NCI-H1048 (cell line): Measurements from ENCODE around the gene RAPGEFL1.
A peak's percentile ranks its signal among the peaks of the same experiment; 100 is the strongest.
"Not testable (repeated sequence)": the region's sequence is repeated elsewhere in the genome, so short reads cannot be mapped to it uniquely, and the experiment has no call there.

Source experiments
- DNase-seq: peaks from one replicate; lab custom pipeline; 2025; lab: John Stamatoyannopoulos, UW

RAPGEFL1 gene

GRCh38 chr17:40209404-40210093, 32.3 kb downstream of the RAPGEFL1 start:
- no peak for DNase-seq

GRCh38 chr17:40213914-40214313, 36.6 kb downstream of the RAPGEFL1 start:
- DNase-seq, result not testable (repeated sequence)

GRCh38 chr17:40218006-40218739, 40.9 kb downstream of the RAPGEFL1 start:
- no peak for DNase-seq

GRCh38 chr17:40218740-40219593, 41.7 kb downstream of the RAPGEFL1 start, which contains the start of gene WIPF2:
TSS of gene WIPF2 (plus strand) at chr17:40219304. CDS start at chr17:40256460, 37,156 bp downstream.
- DNase-seq, result peak; percentile 98

- DNase-seq, result peak; percentile 16
Measured at GRCh38 chr17:40219594-40220338, 42.5 kb downstream of the RAPGEFL1 start.

GRCh38 chr17:40224718-40225550, 47.7 kb downstream of the RAPGEFL1 start:
- no peak for DNase-seq

GRCh38 chr17:40229146-40229545, 51.9 kb downstream of the RAPGEFL1 start:
- DNase-seq, result not testable (repeated sequence)

GRCh38 chr17:40230670-40231069, 53.4 kb downstream of the RAPGEFL1 start:
- DNase-seq, result no peak

- DNase-seq, result not testable (repeated sequence)
Measured at GRCh38 chr17:40231928-40232327, 54.7 kb downstream of the RAPGEFL1 start.

- no peak for DNase-seq
Measured at GRCh38 chr17:40241252-40241834, 64.1 kb downstream of the RAPGEFL1 start.

GRCh38 chr17:40242774-40243173, 65.5 kb downstream of the RAPGEFL1 start:
- DNase-seq, result no peak

GRCh38 chr17:40243761-40244160, 66.5 kb downstream of the RAPGEFL1 start:
- DNase-seq, result no peak

GRCh38 chr17:40244255-40244654, 67.0 kb downstream of the RAPGEFL1 start:
- DNase-seq, result no peak
